Heart right ventricle (tissue), 16 donors: ENCODE results near the gene PEMT. TPM values are rescaled to one million over a fixed set of nuclear protein-coding genes. Genes with fewer than 3 reads are reported as not detected.
"Not testable (repeated sequence)": the region's sequence is repeated elsewhere in the genome, so short reads cannot be mapped to it uniquely, and the experiment has no call there.

Experiments used
- ATAC-seq, 8 donors: fragments of 200-7000 bp; cut with Tn5 transposase; one replicate each; pipeline ENCODE4 v1.9.1; 2020; ENCODE audit warnings: mild to moderate bottlenecking in 8 of 8, moderate library complexity in 8 of 8, moderate number of reproducible peaks in 1 of 8
- DNase-seq, 2 donors: peaks; one replicate each; pipeline ENCODE4 v3.0.0-alpha.2; 2020
- H3K27ac ChIP-seq, 10 donors: fragments of 200-600 bp; sonication (generic) in 2 of 10; one replicate each; pipeline versions ENCODE4 v1.5.0 to v1.8.0; 2020 to 2022; ENCODE audit warnings: mild to moderate bottlenecking in 3 of 10
- H3K27me3 ChIP-seq, 7 donors: fragments of 200-600 bp; one replicate each; pipeline ENCODE4 v1.8.0; 2021 to 2022; ENCODE audit warnings: mild to moderate bottlenecking in 2 of 7
- H3K36me3 ChIP-seq, 9 donors: fragments of 200-600 bp; sonication (generic) in 1 of 9; one replicate each; pipeline versions ENCODE4 v1.5.0 to v1.8.0; 2020 to 2022; ENCODE audit warnings: mild to moderate bottlenecking in 2 of 9
- H3K4me1 ChIP-seq, 9 donors: fragments of 200-600 bp; sonication (generic) in 1 of 9; one replicate each; pipeline versions ENCODE4 v1.5.0 to v1.8.0; 2020 to 2022; ENCODE audit warnings: mild to moderate bottlenecking in 4 of 9
- H3K4me3 ChIP-seq, 10 donors: fragments of 200-600 bp; sonication (generic) in 2 of 10; one replicate each; pipeline versions ENCODE4 v1.5.0 to v1.8.0; 2020 to 2022; ENCODE audit warnings: mild to moderate bottlenecking in 7 of 10, moderate library complexity in 2 of 10
- H3K9me3 ChIP-seq, 11 donors: fragments of 200-600 bp in 10 of 11; sonication (generic) in 2 of 11; one replicate each; pipeline versions ENCODE4 v1.5.0 to v1.8.0; 2013 to 2022; ENCODE audit warnings: mild to moderate bottlenecking in 2 of 11, control low read depth in 1 of 11, moderate library complexity in 1 of 11
- WGBS, 2 donors: extraction: QIAGEN DNeasy Blood & Tissue Kit; methylation state at CpG; one replicate each; pipeline ENCODE4 v1.1.7; 2013; ENCODE audit warnings: inconsistent platforms in 1 of 2; 5-methylcytosine and 5-hydroxymethylcytosine counted together
- intact Hi-C, 10 donors: fragments of 100-400 bp; cut with DNase I; formaldehyde crosslinking; loops; one replicate each; pipeline versions ENCODE4 v1.11.1 to v1.14.2; 2022
- long read RNA-seq, 3 donors: library from polyadenylated mRNA; unstranded; transcript quantifications; one replicate each; pipeline ENCODE4 v2.0.0, GENCODE V29; 2020 to 2021
- polyA plus RNA-seq, 2 donors: library from polyadenylated mRNA; stranded (reverse); fragments of 200-250 nt; gene quantifications; one replicate each; pipeline ENCODE4 v1.2.3, GENCODE V29; 2013
- total RNA-seq, 10 donors: library from RNA; stranded (reverse); fragmentation: NEBNext Ultra II Directional in 3 of 10; extraction: Animal tissue kit (Norgen Biotek cat#: 25700) in 3 of 10; gene quantifications; one replicate each; pipeline versions ENCODE4 v1.2.1 to v1.2.4, GENCODE V29; 2021 to 2023
- TF ChIP-seq, protein P1 (sequence below), 9 donors: fragments of 200-600 bp; sonication (generic) in 2 of 9; IDR thresholded peaks; one replicate each; pipeline versions ENCODE4 v1.5.0 to v1.8.0; 2021 to 2022; ENCODE audit warnings: antibody characterized with exemption in 9 of 9, mild to moderate bottlenecking in 5 of 9, moderate library complexity in 1 of 9
- donor health status: Arrhythmogenic right ventricular cardiomyopathy.
- donor health status: ischemic (EF 13 %, LVEDD 7.1; RV severe dilation, severe dysfunction).
- donor health status: healthy with polysubstance abuse.
- donor health status: DM: no; HTN: yes; CAD: no.
- donor health status: DM: no; HTN: no; CAD: no.
- donor health status: ischemic (EF 25% LVEDD 6.9; RV normal size, moderate dysfunction).
- donor health status: ischemic (EF 25% LVEDD 5.7; RV mildly dilated, moderate dysfunction).
- donor health status: healthy.
- donor health status: DM: yes; HTN: yes; CAD: no.
- donor health status: Ischemic cardiomyopathy.
- donor health status: ischemic (EF 35%, LVEDD 5.7; RV mildly dilated, moderate dysfunction).
- donor health status: nonischemic (EF 11% LVEDD 7.7; RV severe dilation, severe dysfunction).
- donor health status: DM: yes; HTN: yes; CAD: no.
- donor health status: PGD.
- donor health status: ischemic (EF 29% LVEDD 5.4; RV normal size, mild dysfunction).
- donor health status: nonischemic (EF 23%, LVEDD 6.1; RV moderate dilation, normal function).

The PEMT gene, protein sequence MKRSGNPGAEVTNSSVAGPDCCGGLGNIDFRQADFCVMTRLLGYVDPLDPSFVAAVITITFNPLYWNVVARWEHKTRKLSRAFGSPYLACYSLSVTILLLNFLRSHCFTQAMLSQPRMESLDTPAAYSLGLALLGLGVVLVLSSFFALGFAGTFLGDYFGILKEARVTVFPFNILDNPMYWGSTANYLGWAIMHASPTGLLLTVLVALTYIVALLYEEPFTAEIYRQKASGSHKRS
- 10 to 100 TPM; 13.5 to 26.7 (median 21.1) TPM for total RNA-seq
- polyA plus RNA-seq, result 10 to 100 TPM; 50.8 to 55.2 TPM
- long read RNA-seq, donor 1, transcript PEMT-201 (7 exons, 1,013 nt), result major isoform, 18 of 23 reads
- long read RNA-seq, donor 1, partial matches to known transcripts, result 2 of 23 reads
- long read RNA-seq, donor 1, other reads (novel, unspliced or antisense), result 2 of 23 reads
- long read RNA-seq, donor 2, transcript PEMT-201 (7 exons, 1,013 nt), result major isoform, 18 of 26 reads
- long read RNA-seq, donor 2, partial matches to known transcripts, result 0 of 26 reads
- long read RNA-seq, donor 2, other reads (novel, unspliced or antisense), result 6 of 26 reads
- long read RNA-seq, donor 3, transcript PEMT-201 (7 exons, 1,013 nt), result major isoform, 15 of 18 reads
- long read RNA-seq, donor 3, partial matches to known transcripts, result 1 of 18 reads
- long read RNA-seq, donor 3, other reads (novel, unspliced or antisense), result 1 of 18 reads

DNA sequence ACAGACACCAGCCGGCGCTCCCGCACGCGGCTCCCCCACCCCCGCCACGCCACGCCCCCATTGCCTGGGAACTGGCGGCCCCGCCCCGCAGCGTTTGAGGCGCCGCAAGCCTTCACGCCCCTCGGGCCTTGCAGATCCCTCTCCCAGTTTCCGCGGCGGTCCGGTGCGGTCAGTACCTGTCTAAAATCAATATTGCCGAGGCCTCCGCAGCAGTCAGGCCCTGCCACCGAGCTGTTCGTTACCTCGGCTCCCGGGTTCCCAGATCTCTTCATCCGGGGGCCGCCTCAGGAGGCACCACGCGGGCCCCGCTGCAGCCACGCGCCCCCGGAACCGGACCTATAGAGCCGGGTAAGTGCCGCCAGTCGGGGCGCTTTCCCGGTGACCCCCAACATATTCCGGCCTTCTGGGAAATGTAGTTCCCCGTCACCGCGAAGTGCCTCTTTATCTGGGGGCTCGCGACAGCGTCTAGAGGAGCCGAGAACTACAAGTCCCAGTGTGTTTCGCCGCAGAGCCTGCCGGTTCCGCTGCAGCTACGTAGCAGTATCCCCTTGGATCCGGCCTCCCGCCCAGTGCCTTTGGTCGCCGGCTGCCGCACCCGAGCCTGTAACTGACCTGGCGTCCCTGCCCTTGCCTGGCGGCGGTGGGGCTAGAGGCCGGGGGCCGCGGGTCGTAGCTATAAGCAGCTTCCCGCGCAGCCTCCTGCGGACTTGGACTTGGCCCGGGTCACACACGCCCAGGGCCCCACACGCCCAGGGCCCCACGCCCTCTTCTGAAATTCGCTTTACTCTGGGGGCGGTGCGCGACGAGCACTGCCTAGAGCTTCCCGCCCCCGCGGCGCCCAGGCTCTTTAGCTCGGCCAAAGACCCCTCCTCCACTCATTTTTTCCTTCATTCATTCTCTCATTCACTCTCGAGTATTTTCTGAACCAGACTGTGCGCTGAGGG is at the start of gene PEMT:
PEMT (minus strand) TSS at position 354 of the 944 bp plus-strand sequence; CDS start at position 272, 82 bp downstream.
- ATAC-seq, result peak; percentile 97 to 99 (median 99)
- TF ChIP-seq, protein P1, sequence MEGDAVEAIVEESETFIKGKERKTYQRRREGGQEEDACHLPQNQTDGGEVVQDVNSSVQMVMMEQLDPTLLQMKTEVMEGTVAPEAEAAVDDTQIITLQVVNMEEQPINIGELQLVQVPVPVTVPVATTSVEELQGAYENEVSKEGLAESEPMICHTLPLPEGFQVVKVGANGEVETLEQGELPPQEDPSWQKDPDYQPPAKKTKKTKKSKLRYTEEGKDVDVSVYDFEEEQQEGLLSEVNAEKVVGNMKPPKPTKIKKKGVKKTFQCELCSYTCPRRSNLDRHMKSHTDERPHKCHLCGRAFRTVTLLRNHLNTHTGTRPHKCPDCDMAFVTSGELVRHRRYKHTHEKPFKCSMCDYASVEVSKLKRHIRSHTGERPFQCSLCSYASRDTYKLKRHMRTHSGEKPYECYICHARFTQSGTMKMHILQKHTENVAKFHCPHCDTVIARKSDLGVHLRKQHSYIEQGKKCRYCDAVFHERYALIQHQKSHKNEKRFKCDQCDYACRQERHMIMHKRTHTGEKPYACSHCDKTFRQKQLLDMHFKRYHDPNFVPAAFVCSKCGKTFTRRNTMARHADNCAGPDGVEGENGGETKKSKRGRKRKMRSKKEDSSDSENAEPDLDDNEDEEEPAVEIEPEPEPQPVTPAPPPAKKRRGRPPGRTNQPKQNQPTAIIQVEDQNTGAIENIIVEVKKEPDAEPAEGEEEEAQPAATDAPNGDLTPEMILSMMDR (IDR thresholded peaks at IDR 0.05), result peak in 1 of 9 donors; percentile 9
- H3K36me3 ChIP-seq, result no peaks in the 10 kb centered on the region
- H3K27ac ChIP-seq, result peak within 1 kb of the TSS; percentile 64 to 94 (median 90)
- 0 to 1% methylated on average over 86 of the region's 86 CpGs for WGBS, 2 donors
- intact Hi-C loops, result no loop called here
- H3K27me3 ChIP-seq, result no peaks in the 10 kb centered on the region
- peaks cover 8 to 26% (median 21%) of the 10 kb centered on the region in 9 donors for H3K4me1 ChIP-seq
- peak within 1 kb of the TSS; percentile 64 to 97 (median 84) for H3K4me3 ChIP-seq
- no peaks in the 10 kb centered on the region for H3K9me3 ChIP-seq
- peak; percentile 92 to 97 for DNase-seq

- H3K4me3 ChIP-seq, H3K27me3 ChIP-seq, H3K27ac ChIP-seq, H3K9me3 ChIP-seq, DNase-seq, H3K36me3 ChIP-seq: not testable (repeated sequence)
- peaks cover 0 to 14% (median 0%) of the 10 kb centered on the region in 9 donors for H3K4me1 ChIP-seq
- ATAC-seq, result peak in 1 of 8 donors; percentile 11
- intact Hi-C loops, result loop anchor here in 9 of 10 donors (2.0 to 10.0 kb wide), 10 partner anchors 67 to 642 kb away; partner anchors contain the start of gene RASD1 (in 5 of the 9)
- WGBS, 2 donors, result 66 to 71% methylated on average over 9 of the region's 9 CpGs
Observed at GRCh38 chr17:17639661-17640270, 48.3 kb upstream of the PEMT start.

DNA sequence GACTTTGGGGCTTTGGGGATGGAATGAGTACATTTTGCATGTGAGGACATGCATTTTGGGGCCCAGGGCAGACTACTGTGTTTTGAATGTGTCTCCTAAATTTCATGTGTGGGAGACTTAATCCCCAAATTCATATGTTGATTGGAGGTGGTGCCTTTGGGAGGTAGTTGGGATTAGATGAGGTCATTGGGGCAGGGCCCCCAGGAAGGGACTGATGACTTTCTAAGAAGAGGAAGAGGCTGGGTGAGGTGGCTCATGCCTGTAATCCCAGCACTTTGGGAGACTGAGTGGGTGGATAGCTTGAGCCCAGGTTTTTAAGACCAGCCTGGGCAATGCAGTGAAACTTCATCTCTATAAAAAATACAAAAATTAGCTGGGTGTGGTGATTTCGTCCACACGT is 47.0 kb upstream of the PEMT start:
- H3K9me3 ChIP-seq, result peaks cover 0 to 4% (median 0%) of the 10 kb centered on the region in 11 donors
- WGBS, 2 donors, result 83 to 89% methylated on average over 2 of the region's 2 CpGs
- DNase-seq (no peak), ATAC-seq (no peak)
- H3K27ac ChIP-seq, result no peak overlapping the region
- H3K4me3 ChIP-seq, result no peak overlapping the region
- intact Hi-C loops, result loop anchor here in 1 of 10 donors (10.0 kb wide), 1 partner anchor 134 kb away; no protein-coding TSS in a partner anchor
- H3K36me3 ChIP-seq, result no peaks in the 10 kb centered on the region
- TF ChIP-seq, protein P1 (IDR thresholded peaks at IDR 0.05), result no peak
- no peaks in the 10 kb centered on the region for H3K27me3 ChIP-seq
- H3K4me1 ChIP-seq, result peaks cover 0 to 14% (median 0%) of the 10 kb centered on the region in 9 donors

DNA sequence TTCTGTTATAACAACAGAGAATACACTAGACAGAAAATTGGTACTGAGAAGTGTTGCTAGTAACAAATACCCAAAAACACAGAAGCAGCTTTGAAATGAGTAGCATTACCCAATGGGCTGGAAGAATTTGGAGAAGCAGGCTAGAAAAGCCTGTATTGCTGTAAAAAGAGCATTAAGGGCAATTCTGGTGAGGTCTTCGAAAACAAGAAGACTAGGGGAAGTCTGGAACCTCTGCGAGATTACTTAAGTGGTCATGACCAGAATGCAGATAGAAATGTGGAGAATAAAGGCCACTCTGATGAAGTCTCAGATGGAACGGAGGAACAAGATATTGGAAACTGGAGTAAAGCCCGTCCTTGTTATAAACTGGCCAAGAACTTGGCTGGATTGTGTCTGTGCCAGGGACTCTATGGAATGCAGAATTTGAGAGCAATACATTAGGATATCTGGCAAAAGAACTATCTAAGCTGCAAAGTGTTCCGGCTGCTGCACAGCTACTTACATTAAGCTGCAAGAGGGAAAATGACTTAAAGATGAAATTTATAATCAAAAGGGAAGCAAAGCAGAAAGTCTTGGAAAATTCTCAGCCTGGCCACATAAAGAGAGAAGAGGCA is 44.9 kb upstream of the PEMT start:
- Histone ChIP-seq H3K27ac (no peak overlapping the region), H3K4me1 (peaks cover 0 to 14% (median 0%) of the 10 kb centered on the region in 9 donors), H3K36me3 (no peaks in the 10 kb centered on the region), H3K27me3 (no peaks in the 10 kb centered on the region), H3K4me3 (no peak overlapping the region), H3K9me3 (peaks cover 0 to 9% (median 0%) of the 10 kb centered on the region in 11 donors)
- WGBS, 2 donors, result 56 to 64% methylated on average over 5 of the region's 5 CpGs
- ATAC-seq (no peak), DNase-seq (no peak)
- TF ChIP-seq, protein P1 (IDR thresholded peaks at IDR 0.05), result no peak
- intact Hi-C loops, result loop anchor here in 1 of 10 donors (10.0 kb wide), 1 partner anchor 132 kb away; no protein-coding TSS in a partner anchor

DNA sequence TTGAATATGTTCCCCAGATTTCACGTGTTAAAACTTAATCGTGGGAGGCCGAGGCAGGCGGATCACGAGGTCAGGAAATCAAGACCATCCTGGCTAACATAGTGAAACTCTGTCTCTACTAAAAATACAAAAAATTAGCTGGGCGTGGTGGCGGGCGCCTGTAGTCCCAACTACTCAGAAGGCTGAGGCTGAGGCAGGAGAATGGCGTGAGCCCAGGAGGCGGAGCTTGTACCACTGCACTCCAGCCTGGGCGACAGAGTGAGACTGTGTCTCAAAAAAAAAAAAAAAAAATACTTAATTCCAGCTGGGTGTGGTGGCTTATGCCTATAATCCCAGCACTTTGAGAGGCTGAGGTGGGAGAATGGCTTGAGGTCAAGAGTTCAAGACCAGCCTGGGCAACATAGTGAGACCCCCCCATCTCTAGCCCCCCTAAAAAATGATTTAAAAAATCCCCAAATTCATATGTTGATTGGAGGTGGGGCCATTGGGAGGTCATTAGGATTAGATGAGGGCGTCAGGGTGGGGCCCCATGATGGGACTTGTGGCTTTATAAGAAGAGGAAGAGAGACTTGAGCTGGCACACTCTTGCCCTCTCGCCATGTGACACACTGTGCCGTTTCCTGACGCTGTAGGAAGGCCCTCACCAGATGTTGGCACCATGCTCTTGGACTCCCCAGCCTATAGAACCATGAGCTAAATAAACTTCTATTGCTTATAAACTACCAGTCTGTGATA is 44.2 kb upstream of the PEMT start:
- WGBS, 2 donors, result 81 to 87% methylated on average over 15 of the region's 15 CpGs
- DNase-seq, H3K4me3 ChIP-seq, H3K27ac ChIP-seq, ATAC-seq, H3K36me3 ChIP-seq, H3K9me3 ChIP-seq, H3K27me3 ChIP-seq: not testable (repeated sequence)
- peaks cover 0 to 14% (median 0%) of the 10 kb centered on the region in 9 donors for H3K4me1 ChIP-seq
- intact Hi-C loops, result loop anchor here in 1 of 10 donors (10.0 kb wide), 1 partner anchor 131 kb away; no protein-coding TSS in a partner anchor
